Stimulated activated effector memory CD8-positive, alpha-beta T cell treated with anti-CD3 and anti-CD28 coated beads, Interleukin-12 subunit alpha, Interleukin-12 subunit beta, amount 100 ng/mL, for 72 hours (primary cell): ENCODE data around the gene PCNX3.
"Not testable (repeated sequence)": the region's sequence is repeated elsewhere in the genome, so short reads cannot be mapped to it uniquely, and the experiment has no call there.

ENCODE experiments used
- ATAC-seq: fragments of 150-1000 bp; cut with Tn5 transposase; 2 replicates; pipeline ENCODE4 v1.10.0; 2021
- DNase-seq, 2 donors: peaks; one replicate each; pipeline ENCODE4 v3.0.0; 2021 to 2022; ENCODE audit warnings: low spot score in 2 of 2
- H3K27ac Mint-ChIP-seq: one replicate; pipeline ENCODE4 v1.8.0; 2022; ENCODE audit warnings: mild to moderate bottlenecking, mixed read lengths
- H3K36me3 Mint-ChIP-seq: one replicate; pipeline ENCODE4 v1.8.0; 2022; ENCODE audit warnings: mild to moderate bottlenecking, mixed read lengths
- H3K4me1 Mint-ChIP-seq: one replicate; pipeline ENCODE4 v1.8.0; 2022; ENCODE audit warnings: mixed read lengths
- H3K4me3 Mint-ChIP-seq: one replicate; pipeline ENCODE4 v1.8.0; 2022; ENCODE audit warnings: mild to moderate bottlenecking, mixed read lengths
- H3K9me3 Mint-ChIP-seq: one replicate; pipeline ENCODE4 v1.8.0; 2022; ENCODE audit warnings: mixed read lengths

PCNX3 gene

DNA sequence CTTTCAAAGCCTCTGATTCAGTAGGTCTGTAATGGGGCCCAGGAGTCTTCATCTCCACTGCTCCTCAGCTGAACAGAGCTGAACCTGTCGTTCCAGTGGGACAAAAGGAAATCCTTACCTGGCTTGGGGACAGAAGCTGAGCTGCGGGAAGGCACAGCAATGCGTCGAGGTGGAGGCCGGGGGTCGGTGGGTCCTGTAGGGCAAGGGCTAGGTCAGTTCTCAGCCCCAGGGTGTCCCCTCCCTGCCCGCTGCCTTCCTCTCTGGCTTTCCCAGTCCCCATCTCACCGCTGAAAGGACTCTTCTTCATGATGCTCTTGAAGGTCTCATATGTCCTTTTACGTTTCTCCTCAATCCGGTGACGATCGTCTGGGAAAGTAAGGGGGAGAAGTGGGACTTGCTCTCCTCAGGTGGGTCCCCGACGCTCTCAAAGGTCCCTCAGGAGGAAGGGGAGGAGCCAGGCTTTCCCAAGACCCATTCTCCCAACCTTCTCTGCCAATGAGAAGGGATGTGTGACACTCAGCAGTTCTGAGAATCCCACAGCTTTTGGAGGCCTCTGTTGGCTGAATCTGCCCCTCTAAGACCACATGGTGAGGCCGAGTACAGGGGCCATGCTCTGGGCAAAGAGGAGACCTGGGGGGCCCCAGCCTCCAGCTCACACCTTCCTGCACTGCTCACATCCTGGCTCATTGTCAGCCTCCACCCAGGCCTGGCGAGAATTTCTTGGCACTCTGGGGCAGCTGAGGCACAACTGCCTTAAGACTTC lies 40.2 kb downstream of the PCNX3 start:
- peak overlapping the region; percentile 92 for H3K27ac Mint-ChIP-seq
- H3K36me3 Mint-ChIP-seq: peaks cover 100% of the 10 kb centered on the region
- no peaks in the 10 kb centered on the region for H3K9me3 Mint-ChIP-seq
- H3K4me3 Mint-ChIP-seq: no peak overlapping the region
- DNase-seq (no peak), ATAC-seq (no peak)
- peaks cover 90% of the 10 kb centered on the region for H3K4me1 Mint-ChIP-seq

DNA sequence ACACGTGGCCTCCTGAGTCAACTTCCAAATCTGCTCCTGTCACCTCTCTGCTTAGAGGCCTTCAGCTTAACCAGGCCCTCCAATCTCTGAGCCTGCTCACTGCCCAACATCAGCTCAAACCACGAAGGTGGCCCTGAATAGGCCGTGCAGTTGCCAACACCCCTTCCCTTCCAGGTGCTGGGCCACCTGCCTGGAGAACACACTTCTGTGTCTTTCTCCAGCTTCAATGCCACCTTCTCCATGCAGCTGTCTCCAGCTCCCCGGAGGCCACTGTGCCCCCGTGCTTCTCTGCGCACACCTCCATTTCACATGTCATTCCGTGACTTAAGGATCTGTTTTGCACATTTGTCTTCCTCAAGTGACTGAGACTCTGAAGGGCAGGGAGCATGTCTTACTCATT lies 41.9 kb downstream of the PCNX3 start:
- Mint-ChIP-seq H3K4me1 (peaks cover 74% of the 10 kb centered on the region), H3K4me3 (no peak overlapping the region), H3K9me3 (no peaks in the 10 kb centered on the region), H3K36me3 (peaks cover 99% of the 10 kb centered on the region), H3K27ac (peak overlapping the region; percentile 92)
- no peak for DNase-seq
- no peak for ATAC-seq

DNA sequence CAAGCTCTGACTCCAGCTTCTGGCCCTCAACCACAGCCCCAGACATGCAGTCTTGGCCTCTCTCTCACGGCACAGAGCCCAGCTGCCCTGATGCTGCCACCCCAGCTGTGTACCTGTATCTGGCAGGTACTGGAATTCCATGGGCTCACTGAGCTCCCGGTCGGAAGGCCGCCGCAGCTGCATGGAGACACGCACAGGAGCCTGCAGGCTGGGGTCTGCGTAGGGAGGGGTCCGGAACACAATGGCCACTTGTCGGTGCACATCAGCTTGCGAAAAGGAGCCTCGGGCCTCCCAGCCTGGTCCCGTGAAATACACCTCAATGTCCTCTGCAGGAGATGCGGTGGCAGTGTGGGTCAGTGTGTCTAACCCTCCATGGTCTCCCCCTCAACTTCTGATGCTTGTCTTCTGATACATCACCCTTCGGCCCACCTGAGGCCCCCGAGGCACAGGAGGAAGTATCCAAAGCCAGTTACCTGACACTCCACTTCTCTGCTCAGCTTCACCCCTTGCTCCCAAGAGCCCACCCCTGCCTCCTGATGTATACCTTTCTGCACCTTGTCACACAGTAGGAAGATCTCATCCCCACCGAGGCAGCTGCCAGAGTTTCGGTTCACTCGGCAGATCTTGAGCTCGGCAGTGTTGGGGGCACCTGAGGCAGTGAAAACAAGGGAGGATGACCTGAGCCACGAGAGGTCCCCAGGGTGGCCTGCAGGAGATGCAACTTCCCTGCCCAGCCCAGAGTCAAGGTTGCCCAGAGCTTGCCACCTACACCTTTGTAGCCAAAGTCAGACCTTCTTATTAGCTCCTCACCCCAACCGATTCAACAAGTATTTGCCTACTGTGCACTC lies 42.8 kb downstream of the PCNX3 start:
- ATAC-seq (no peak), DNase-seq (peak in 1 of 2 donors; percentile 49)
- Mint-ChIP-seq H3K4me1 (peaks cover 64% of the 10 kb centered on the region), H3K27ac (peak overlapping the region; percentile 74), H3K9me3 (no peaks in the 10 kb centered on the region), H3K4me3 (peak overlapping the region; percentile 41), H3K36me3 (peaks cover 94% of the 10 kb centered on the region)

- ATAC-seq (no peak), DNase-seq (no peak)
- Mint-ChIP-seq H3K4me3 (peak overlapping the region; percentile 41), H3K36me3 (peaks cover 83% of the 10 kb centered on the region), H3K4me1 (peaks cover 57% of the 10 kb centered on the region), H3K9me3 (no peaks in the 10 kb centered on the region), H3K27ac (peak overlapping the region; percentile 74)
Observed at GRCh38 chr11:65660038-65660437, 44.5 kb downstream of the PCNX3 start.

DNA sequence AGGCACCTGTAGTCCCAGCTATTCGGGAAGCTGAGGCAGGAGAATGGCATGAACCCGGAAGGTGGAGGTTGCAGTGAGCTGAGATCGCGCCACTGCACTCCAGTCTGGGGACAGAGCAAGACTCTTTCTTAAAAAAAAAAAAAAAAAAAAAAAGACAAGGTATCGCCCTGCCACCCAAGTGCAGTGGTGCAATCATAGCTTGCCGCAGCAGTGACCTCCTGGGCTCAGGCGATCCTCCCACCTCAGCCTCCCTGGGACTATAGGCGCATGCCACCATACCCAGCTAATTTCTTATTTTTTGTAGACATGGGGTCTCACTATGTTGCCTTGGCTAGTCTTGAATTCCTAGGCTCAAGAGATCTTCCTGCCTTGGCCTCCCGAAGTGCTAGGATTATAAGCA lies 45.3 kb downstream of the PCNX3 start:
- peaks cover 48% of the 10 kb centered on the region for H3K4me1 Mint-ChIP-seq
- DNase-seq, H3K9me3 Mint-ChIP-seq, ATAC-seq: not testable (repeated sequence)
- H3K27ac Mint-ChIP-seq: peak overlapping the region; percentile 87
- H3K4me3 Mint-ChIP-seq: peak overlapping the region; percentile 83
- peaks cover 74% of the 10 kb centered on the region for H3K36me3 Mint-ChIP-seq

- Mint-ChIP-seq H3K36me3 (peaks cover 66% of the 10 kb centered on the region), H3K4me3 (peak overlapping the region; percentile 83), H3K9me3 (no peaks in the 10 kb centered on the region), H3K27ac (peak overlapping the region; percentile 87), H3K4me1 (peaks cover 40% of the 10 kb centered on the region)
- ATAC-seq (no peak), DNase-seq (peak in 1 of 2 donors; percentile 49)
Observed at GRCh38 chr11:65661599-65662246, 46.1 kb downstream of the PCNX3 start.

- ATAC-seq: peak; percentile 39
- peak overlapping the region; percentile 87 for H3K27ac Mint-ChIP-seq
- peak overlapping the region; percentile 83 for H3K4me3 Mint-ChIP-seq
- no peak for DNase-seq
- H3K9me3 Mint-ChIP-seq: no peaks in the 10 kb centered on the region
- H3K36me3 Mint-ChIP-seq: peaks cover 60% of the 10 kb centered on the region
- peaks cover 34% of the 10 kb centered on the region for H3K4me1 Mint-ChIP-seq
Observed at GRCh38 chr11:65662247-65662798, 46.7 kb downstream of the PCNX3 start.

DNA sequence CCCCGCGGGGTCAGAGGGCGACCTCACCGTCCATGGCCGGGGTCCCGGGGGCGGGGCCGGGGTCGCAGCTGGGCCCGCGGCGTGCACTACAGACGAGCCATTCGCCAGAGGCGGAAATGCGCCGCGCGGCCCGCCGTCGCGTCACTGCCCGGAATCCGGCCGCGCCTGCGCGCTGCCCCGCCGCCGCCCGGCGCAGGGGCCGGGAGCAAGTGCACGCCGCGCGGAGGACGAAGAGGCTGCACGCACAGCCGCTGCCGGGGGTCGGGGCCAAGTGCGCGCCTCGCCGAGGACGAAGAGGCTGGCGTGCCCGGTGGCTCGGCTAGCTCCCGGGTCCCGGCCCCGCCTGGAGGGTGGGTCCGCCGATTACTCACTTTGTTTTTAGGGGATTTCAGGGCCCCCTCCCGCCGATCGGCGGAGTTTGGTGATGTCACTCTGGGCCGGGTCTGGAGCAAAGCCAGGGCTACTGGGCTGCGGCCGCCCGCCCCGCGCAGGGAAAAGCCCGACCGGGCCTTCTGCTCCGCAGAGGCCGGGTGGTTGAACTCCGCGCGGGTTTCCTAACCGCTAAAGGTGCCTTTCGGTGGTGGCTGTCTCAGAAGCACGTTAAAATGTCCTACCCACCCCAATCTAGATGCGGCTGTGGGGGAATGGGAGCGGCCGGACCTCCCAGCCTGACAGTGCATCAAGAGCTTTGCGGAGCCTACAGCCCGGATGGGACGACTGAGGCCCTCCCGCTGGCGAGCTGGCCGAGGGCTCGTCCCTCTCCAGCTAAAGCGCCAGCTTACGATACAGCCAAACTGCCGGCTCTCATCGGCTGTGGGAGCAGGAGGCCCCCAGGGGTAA lies 47.4 kb downstream of the PCNX3 start, which contains the start of gene RELA:
Gene RELA (minus strand): TSS at position 118 of the 840 bp plus-strand sequence. CDS start 84 bp downstream, at position 34.
- peak within 1 kb of the TSS; percentile 83 for H3K4me3 Mint-ChIP-seq
- DNase-seq: peak; percentile 87 to 94
- H3K4me1 Mint-ChIP-seq: peaks cover 29% of the 10 kb centered on the region
- no peaks in the 10 kb centered on the region for H3K9me3 Mint-ChIP-seq
- H3K36me3 Mint-ChIP-seq: peaks cover 53% of the 10 kb centered on the region
- peak; percentile 95 for ATAC-seq
- peak within 1 kb of the TSS; percentile 88 for H3K27ac Mint-ChIP-seq

DNA sequence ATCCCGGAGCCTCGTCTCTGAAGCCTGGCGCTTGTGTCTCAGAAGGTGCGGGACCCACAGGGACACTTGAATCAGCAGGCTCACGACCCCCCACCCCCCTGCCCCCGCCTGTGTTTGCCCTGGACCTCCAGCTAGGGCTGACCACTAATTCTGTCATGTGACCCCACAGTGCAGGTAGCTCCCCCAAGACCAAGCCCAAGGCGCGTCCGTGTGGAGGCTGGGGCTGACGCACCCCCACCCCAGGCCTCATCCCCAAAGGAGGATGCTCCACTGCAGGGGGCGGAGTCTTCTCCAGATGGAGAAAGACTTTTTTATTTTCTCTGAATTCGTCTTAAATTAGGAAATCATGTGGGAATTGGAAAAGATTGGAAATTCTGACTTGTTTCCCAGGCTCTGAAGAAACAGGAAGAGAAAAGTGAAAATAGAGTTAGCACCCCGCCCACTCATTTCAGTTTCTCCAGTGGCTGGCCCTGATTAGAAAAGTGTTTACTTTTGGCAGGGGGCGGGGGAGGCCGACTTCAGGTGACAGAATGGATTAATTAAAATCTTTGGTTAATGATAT lies 48.1 kb downstream of the PCNX3 start:
- Mint-ChIP-seq H3K4me1 (peaks cover 26% of the 10 kb centered on the region), H3K36me3 (peaks cover 46% of the 10 kb centered on the region), H3K9me3 (no peaks in the 10 kb centered on the region), H3K4me3 (peak overlapping the region; percentile 83), H3K27ac (peak overlapping the region; percentile 88)
- ATAC-seq: peak; percentile 17
- DNase-seq: peak in 1 of 2 donors; percentile 76

DNA sequence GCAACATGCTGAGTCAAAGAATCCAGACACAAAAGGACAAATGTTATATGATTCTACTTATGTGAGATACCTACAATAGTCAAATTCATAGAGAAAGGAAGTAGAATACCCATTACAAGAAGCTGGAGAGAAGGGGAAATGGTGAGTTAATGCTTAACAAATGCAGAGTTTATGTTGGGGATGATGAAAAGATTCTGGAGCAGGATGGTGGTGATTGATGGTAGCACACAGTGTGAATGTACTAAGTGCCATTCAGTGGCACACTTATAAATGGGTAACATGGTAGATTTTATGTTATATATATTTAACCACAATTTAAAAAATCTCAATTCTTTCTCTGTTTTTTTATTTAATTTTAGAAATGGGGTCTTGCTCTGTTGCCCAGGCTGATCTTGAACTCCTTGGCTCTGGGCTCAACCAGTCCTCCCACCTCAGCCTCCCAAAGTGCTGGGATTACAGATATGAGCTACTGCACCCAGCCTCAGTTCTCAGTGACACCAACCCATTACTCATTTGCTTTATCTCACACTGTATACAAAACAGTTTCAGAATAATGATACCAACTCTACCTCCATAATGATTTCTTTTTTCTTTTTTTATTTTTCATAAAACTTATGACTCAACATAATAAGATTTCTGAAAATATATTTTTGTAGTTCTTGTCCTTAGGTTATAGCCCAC lies 56.7 kb downstream of the PCNX3 start:
- peak; percentile 73 for ATAC-seq
- Mint-ChIP-seq H3K27ac (no peak overlapping the region), H3K9me3 (no peaks in the 10 kb centered on the region), H3K4me1 (no peaks in the 10 kb centered on the region), H3K4me3 (no peak overlapping the region), H3K36me3 (no peaks in the 10 kb centered on the region)
- no peak for DNase-seq

DNA sequence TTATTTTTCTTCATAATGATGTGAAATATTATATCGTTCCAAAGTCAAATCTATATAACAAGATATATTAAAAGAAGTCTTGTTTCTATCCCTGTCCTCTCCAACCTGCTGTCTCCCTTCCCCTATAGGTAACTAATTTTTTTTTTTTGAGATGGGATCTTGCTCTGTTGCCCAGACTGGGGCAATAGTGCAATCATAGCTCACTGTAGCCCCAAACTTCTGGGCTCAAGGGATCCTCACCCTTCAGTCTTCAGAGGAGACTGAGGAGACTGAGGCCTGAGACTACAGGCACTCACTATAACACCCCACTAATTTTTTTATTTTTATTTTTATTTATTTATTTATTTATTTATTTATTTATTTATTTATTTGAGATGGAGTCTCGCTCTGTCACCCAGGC lies 57.4 kb downstream of the PCNX3 start:
- no peak for DNase-seq
- Mint-ChIP-seq H3K4me1 (no peaks in the 10 kb centered on the region), H3K27ac (no peak overlapping the region)

DNA sequence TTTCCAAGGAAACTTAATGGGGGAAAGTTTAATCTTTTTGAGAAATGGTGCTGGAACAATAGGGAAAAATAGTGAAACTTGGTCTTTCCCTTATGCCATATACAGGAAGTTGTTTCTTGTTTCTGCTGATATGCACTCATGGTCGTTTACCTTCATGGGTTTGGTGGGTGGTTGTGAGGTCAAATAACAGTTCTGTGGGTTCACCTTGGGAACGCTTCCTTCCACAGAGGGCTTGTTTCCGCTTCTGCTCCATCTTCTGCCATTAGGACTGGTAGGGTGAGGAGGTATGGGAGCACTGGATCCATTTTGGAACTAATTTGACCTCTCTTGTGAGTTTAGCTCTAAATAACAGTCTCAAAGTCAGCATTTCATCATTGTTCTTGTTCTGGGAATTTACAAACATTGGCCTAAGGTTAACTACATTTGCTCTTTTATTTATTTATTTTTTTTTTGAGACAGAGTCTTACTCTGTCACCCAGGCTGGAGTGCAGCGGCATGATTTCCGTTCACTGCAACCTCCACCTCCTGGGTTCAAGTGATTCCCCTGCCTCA lies 64.7 kb downstream of the PCNX3 start:
- Mint-ChIP-seq H3K27ac (no peak overlapping the region), H3K9me3 (no peaks in the 10 kb centered on the region), H3K4me3 (no peak overlapping the region), H3K36me3 (no peaks in the 10 kb centered on the region), H3K4me1 (no peaks in the 10 kb centered on the region)
- DNase-seq (no peak), ATAC-seq (no peak)

More for the DNA sequence above, 57.4 kb downstream of the PCNX3 start:
- no peaks in the 10 kb centered on the region for H3K9me3 Mint-ChIP-seq
- no peak for ATAC-seq
- no peak overlapping the region for H3K4me3 Mint-ChIP-seq
- H3K36me3 Mint-ChIP-seq: no peaks in the 10 kb centered on the region

GRCh38 chr11:65683480-65683879 lies 67.9 kb downstream of the PCNX3 start:
- H3K4me3 Mint-ChIP-seq, H3K27ac Mint-ChIP-seq, H3K9me3 Mint-ChIP-seq, H3K36me3 Mint-ChIP-seq, H3K4me1 Mint-ChIP-seq, ATAC-seq, DNase-seq: not testable (repeated sequence)
